Testis (tissue), 3 donors: Measurements from ENCODE around the gene TOMM40. TPM values are rescaled to one million over a fixed set of nuclear protein-coding genes. Genes with fewer than 3 reads are reported as not detected.

Source experiments
- DNase-seq: peaks from one replicate; pipeline ENCODE4 v3.0.0-alpha.2; 2019
- H3K27ac ChIP-seq, 2 donors: fragments of 200-600 bp; sonication (generic); one replicate each; pipeline ENCODE4 v1.5.1; 2019
- H3K27me3 ChIP-seq: fragments of 200-600 bp; sonication (generic); one replicate; pipeline ENCODE4 v1.5.1; 2019
- H3K36me3 ChIP-seq: fragments of 200-600 bp; sonication (generic); one replicate; pipeline ENCODE4 v1.5.1; 2017; ENCODE audit warnings: low read depth; ENCODE audit errors: missing control alignments
- H3K4me1 ChIP-seq: fragments of 200-600 bp; sonication (generic); one replicate; pipeline ENCODE4 v1.5.1; 2019
- H3K4me3 ChIP-seq, 2 donors: fragments of 200-600 bp; sonication (generic); one replicate each; pipeline ENCODE4 v1.5.1; 2017 to 2019
- H3K9me3 ChIP-seq: fragments of 200-600 bp; sonication (generic); one replicate; pipeline ENCODE4 v1.5.1; 2017
- POLR2A ChIP-seq: fragments of 450-650 bp; IDR thresholded peaks from one replicate; pipeline ENCODE4 v1.6.1; 2017; ENCODE audit warnings: antibody characterized with exemption, mild to moderate bottlenecking, moderate library complexity
- WGBS, 2 donors: methylation state at CpG; one replicate each; pipeline ENCODE4 v1.1.5; 2018; 5-methylcytosine and 5-hydroxymethylcytosine counted together
- intact Hi-C: fragments of 100-400 bp; cut with DNase I; formaldehyde crosslinking; loops from one replicate; pipeline ENCODE4 v1.15.1; 2023; ENCODE audit warnings: low total_unique reads
- polyA plus RNA-seq: library from polyadenylated mRNA; stranded (reverse); fragments of 350-450 nt; fragmentation: Illumina TruSeq; extraction: RNeasy Lipid Tissue Mini Kit (QIAGEN cat#74804); gene quantifications from one replicate; pipeline ENCODE4 v1.2.3, GENCODE V29; 2014; ENCODE audit warnings: low read depth, low replicate concordance; ENCODE audit not compliant: insufficient read depth
- total RNA-seq, 2 donors: library from RNA; depleted of rRNA; stranded (reverse); fragments of >200 nt; gene quantifications; one replicate each; pipeline ENCODE4 v1.2.3, GENCODE V29; 2016
- TF ChIP-seq, protein P1 (sequence below), 3 experiments: fragments of 450-650 bp in 2 of 3; fragments of 200-600 bp in 1 of 3; sonication (generic) in 1 of 3; IDR thresholded peaks; one replicate each; pipeline ENCODE4 v1.5.1; 2016 to 2019; ENCODE audit warnings: antibody characterized with exemption in 3 of 3, mild to moderate bottlenecking in 2 of 3, moderate library complexity in 1 of 3

TOMM40 gene
- total and polyA plus RNA-seq, 3 donors from 2014 or later, result 43.1 to 67.3 (median 54.7) TPM

- no peak for DNase-seq
- no peak overlapping the region for H3K4me3 ChIP-seq
- intact Hi-C loops, result no loop called here
- H3K27ac ChIP-seq, result no peak overlapping the region
- H3K9me3 ChIP-seq, result no peaks in the 10 kb centered on the region
- no peaks in the 10 kb centered on the region for H3K36me3 ChIP-seq
- no peaks in the 10 kb centered on the region for H3K27me3 ChIP-seq
- H3K4me1 ChIP-seq, result peaks cover 2% of the 10 kb centered on the region
- WGBS, 2 donors, result 83 to 95% methylated on average over 4 to 14 of the region's 14 CpGs
- TF ChIP-seq POLR2A, result no peak
- TF ChIP-seq, protein P1, sequence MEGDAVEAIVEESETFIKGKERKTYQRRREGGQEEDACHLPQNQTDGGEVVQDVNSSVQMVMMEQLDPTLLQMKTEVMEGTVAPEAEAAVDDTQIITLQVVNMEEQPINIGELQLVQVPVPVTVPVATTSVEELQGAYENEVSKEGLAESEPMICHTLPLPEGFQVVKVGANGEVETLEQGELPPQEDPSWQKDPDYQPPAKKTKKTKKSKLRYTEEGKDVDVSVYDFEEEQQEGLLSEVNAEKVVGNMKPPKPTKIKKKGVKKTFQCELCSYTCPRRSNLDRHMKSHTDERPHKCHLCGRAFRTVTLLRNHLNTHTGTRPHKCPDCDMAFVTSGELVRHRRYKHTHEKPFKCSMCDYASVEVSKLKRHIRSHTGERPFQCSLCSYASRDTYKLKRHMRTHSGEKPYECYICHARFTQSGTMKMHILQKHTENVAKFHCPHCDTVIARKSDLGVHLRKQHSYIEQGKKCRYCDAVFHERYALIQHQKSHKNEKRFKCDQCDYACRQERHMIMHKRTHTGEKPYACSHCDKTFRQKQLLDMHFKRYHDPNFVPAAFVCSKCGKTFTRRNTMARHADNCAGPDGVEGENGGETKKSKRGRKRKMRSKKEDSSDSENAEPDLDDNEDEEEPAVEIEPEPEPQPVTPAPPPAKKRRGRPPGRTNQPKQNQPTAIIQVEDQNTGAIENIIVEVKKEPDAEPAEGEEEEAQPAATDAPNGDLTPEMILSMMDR (IDR thresholded peaks at IDR 0.05), result no peak
Measured at GRCh38 chr19:44871809-44872208, 19.2 kb upstream of the TOMM40 start.

DNA sequence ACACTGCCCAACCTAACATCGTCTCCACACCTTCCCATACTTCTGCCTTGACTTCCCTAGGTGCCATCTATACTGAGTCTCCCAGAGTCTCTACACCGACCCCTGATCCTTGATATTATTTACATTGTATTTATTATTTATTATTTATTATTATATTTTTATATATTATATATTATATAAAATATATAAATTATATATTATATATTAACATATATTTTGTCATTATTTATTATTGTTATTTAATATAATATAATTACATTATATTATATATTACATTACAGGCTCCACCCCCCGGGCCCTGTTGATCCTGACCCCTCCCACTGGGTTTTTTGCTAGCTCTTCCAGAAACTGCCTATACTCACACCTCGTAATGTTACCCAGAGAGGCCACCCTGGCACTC, 18.4 kb upstream of the TOMM40 start:
- no peak for DNase-seq
- intact Hi-C loops, result no loop called here
- WGBS, 2 donors, result 87% methylated on average over 4 of the region's 4 CpGs
- Histone ChIP-seq H3K4me3 (no peak overlapping the region), H3K27me3 (no peaks in the 10 kb centered on the region), H3K9me3 (no peaks in the 10 kb centered on the region), H3K4me1 (peaks cover 2% of the 10 kb centered on the region), H3K36me3 (no peaks in the 10 kb centered on the region), H3K27ac (no peak overlapping the region)
- no peak for TF ChIP-seq POLR2A

DNA sequence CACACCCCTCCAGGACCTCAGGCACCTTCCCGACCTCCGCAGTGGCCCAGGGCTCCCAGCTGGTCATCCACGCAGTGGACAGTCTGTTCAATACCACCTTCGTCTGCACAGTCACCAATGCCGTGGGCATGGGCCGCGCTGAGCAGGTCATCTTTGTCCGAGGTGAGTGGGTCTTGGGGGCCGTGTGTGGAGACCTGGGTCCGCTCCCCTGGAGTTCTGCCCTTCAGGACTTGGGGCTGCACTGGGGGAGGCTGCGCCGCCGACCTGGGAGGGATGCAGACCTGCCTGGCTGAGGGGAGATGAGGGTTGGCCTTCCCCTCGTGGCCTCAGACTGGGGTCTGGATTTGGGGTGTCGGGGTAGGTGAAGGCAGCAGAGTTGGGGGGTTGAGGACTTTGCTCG, 16.7 kb upstream of the TOMM40 start:
- H3K9me3 ChIP-seq, result no peaks in the 10 kb centered on the region
- whole genome bisulfite sequencing, 2 donors, result 87 to 100% methylated on average over 6 to 16 of the region's 16 CpGs
- intact Hi-C loops, result no loop called here
- TF ChIP-seq POLR2A, result no peak
- TF ChIP-seq, protein P1 (IDR thresholded peaks at IDR 0.05), result no peak
- no peak overlapping the region for H3K4me3 ChIP-seq
- no peak overlapping the region for H3K27ac ChIP-seq
- H3K36me3 ChIP-seq, result no peaks in the 10 kb centered on the region
- no peak for DNase-seq
- peaks cover 2% of the 10 kb centered on the region for H3K4me1 ChIP-seq
- no peaks in the 10 kb centered on the region for H3K27me3 ChIP-seq

GRCh38 chr19:44875666-44876451, 15.2 kb upstream of the TOMM40 start:
- no peak overlapping the region for H3K27ac ChIP-seq

GRCh38 chr19:44876930-44877535, 14.0 kb upstream of the TOMM40 start:
- H3K4me3 ChIP-seq, result no peak overlapping the region
- DNase-seq, result peak; percentile 42
- no peaks in the 10 kb centered on the region for H3K36me3 ChIP-seq
- H3K27me3 ChIP-seq, result no peaks in the 10 kb centered on the region
- TF ChIP-seq, protein P1 (IDR thresholded peaks at IDR 0.05), result no peak
- TF ChIP-seq POLR2A, result no peak
- no peaks in the 10 kb centered on the region for H3K9me3 ChIP-seq
- peak overlapping the region in 1 of 2 donors; percentile 13 for H3K27ac ChIP-seq
- whole genome bisulfite sequencing, 2 donors, result 64 to 75% methylated on average over 5 of the region's 5 CpGs
- H3K4me1 ChIP-seq, result no peaks in the 10 kb centered on the region
- intact Hi-C loops, result no loop called here

More at GRCh38 chr19:44875666-44876451, 15.2 kb upstream of the TOMM40 start:
- 62 to 77% methylated on average over 16 to 22 of the region's 22 CpGs for WGBS, 2 donors
- intact Hi-C loops, result no loop called here
- H3K4me3 ChIP-seq, result no peak overlapping the region
- H3K9me3 ChIP-seq, result no peaks in the 10 kb centered on the region
- no peaks in the 10 kb centered on the region for H3K27me3 ChIP-seq
- no peak for TF ChIP-seq POLR2A
- TF ChIP-seq, protein P1 (IDR thresholded peaks at IDR 0.05), result no peak
- no peak for DNase-seq
- peaks cover under 1% of the 10 kb centered on the region for H3K4me1 ChIP-seq
- no peaks in the 10 kb centered on the region for H3K36me3 ChIP-seq
